Lung (tissue), 12 donors: Measurements from ENCODE around the gene NDUFB11. TPM values are rescaled to one million over a fixed set of nuclear protein-coding genes. Genes with fewer than 3 reads are reported as not detected.
A peak's percentile ranks its signal among the peaks of the same experiment; 100 is the strongest.
"Not testable (repeated sequence)": the region's sequence is repeated elsewhere in the genome, so short reads cannot be mapped to it uniquely, and the experiment has no call there.

ENCODE experiments used
- ATAC-seq: fragments of 200-7000 bp; cut with Tn5 transposase; one replicate; pipeline ENCODE4 v1.9.1; 2020; ENCODE audit warnings: moderate number of reproducible peaks; ENCODE audit not compliant: insufficient read depth, low FRiP score
- DNase-seq, 3 donors: peaks; one replicate each; pipeline ENCODE4 v3.0.0-alpha.2; 2013 to 2017
- H3K27ac ChIP-seq, 2 donors: one replicate each; pipeline ENCODE4 v1.5.1; 2013; ENCODE audit warnings: mild to moderate bottlenecking in 2 of 2, moderate library complexity in 2 of 2, control low read depth in 1 of 2, inconsistent platforms in 1 of 2, low read depth in 1 of 2, low read length in 1 of 2
- H3K27me3 ChIP-seq, 3 donors: one replicate each; pipeline ENCODE4 v1.5.1; 2013; ENCODE audit warnings: low read length in 2 of 3; ENCODE audit not compliant: control insufficient read depth in 3 of 3, insufficient read depth in 3 of 3
- H3K36me3 ChIP-seq, 4 donors: one replicate each; pipeline ENCODE4 v1.5.1; 2013; ENCODE audit warnings: low read length in 4 of 4, mild to moderate bottlenecking in 1 of 4, moderate library complexity in 1 of 4; ENCODE audit not compliant: control insufficient read depth in 4 of 4, insufficient read depth in 4 of 4
- H3K4me1 ChIP-seq, 5 donors: one replicate each; pipeline ENCODE4 v1.5.1; 2013; ENCODE audit warnings: low read length in 5 of 5, mild to moderate bottlenecking in 2 of 5, moderate library complexity in 1 of 5; ENCODE audit not compliant: control insufficient read depth in 5 of 5, insufficient read depth in 5 of 5
- H3K4me3 ChIP-seq: one replicate; pipeline ENCODE4 v1.5.1; 2013; ENCODE audit warnings: mild to moderate bottlenecking, control low read depth, moderate library complexity
- H3K9ac ChIP-seq, 2 donors: one replicate each; pipeline ENCODE4 v1.5.1; 2013; ENCODE audit warnings: low read length in 2 of 2, control low read depth in 1 of 2; ENCODE audit not compliant: insufficient read depth in 1 of 2
- H3K9me3 ChIP-seq, 4 donors: one replicate each; pipeline ENCODE4 v1.5.1; 2013; ENCODE audit warnings: low read length in 3 of 4, mild to moderate bottlenecking in 1 of 4, moderate library complexity in 1 of 4; ENCODE audit not compliant: control insufficient read depth in 4 of 4, insufficient read depth in 3 of 4
- WGBS, 2 donors: extraction: QIAGEN DNeasy Blood & Tissue Kit; methylation state at CpG; one replicate each; pipeline ENCODE4 v1.1.7; 2013; 5-methylcytosine and 5-hydroxymethylcytosine counted together
- polyA plus RNA-seq, 2 donors: library from polyadenylated mRNA; stranded (reverse); fragments of 200-250 nt; gene quantifications; one replicate each; pipeline ENCODE4 v1.2.1, GENCODE V29; 2013
- total RNA-seq, 2 donors: library from RNA; depleted of rRNA in 1 of 2; stranded (reverse); fragments of >200 nt in 1 of 2; gene quantifications; one replicate each; pipeline ENCODE4 v1.2.1, GENCODE V29; 2014 to 2021
- TF ChIP-seq, protein P1 (sequence below): IDR thresholded peaks from 2 replicates; pipeline ENCODE4 v1.5.1; 2012; ENCODE audit warnings: mild to moderate bottlenecking; ENCODE audit errors: control extremely low read depth, extremely low read depth
- donor health status: control.
- donor health status: control.
- donor health status: Bipolar disorder and iron deficiency.
- donor health status: healthy.
- donor health status: DM: yes; HTN: yes; CAD: no.

NDUFB11 gene
- total and polyA plus RNA-seq, 4 donors, result 69.7 to 96.0 (median 76.0) TPM

DNA sequence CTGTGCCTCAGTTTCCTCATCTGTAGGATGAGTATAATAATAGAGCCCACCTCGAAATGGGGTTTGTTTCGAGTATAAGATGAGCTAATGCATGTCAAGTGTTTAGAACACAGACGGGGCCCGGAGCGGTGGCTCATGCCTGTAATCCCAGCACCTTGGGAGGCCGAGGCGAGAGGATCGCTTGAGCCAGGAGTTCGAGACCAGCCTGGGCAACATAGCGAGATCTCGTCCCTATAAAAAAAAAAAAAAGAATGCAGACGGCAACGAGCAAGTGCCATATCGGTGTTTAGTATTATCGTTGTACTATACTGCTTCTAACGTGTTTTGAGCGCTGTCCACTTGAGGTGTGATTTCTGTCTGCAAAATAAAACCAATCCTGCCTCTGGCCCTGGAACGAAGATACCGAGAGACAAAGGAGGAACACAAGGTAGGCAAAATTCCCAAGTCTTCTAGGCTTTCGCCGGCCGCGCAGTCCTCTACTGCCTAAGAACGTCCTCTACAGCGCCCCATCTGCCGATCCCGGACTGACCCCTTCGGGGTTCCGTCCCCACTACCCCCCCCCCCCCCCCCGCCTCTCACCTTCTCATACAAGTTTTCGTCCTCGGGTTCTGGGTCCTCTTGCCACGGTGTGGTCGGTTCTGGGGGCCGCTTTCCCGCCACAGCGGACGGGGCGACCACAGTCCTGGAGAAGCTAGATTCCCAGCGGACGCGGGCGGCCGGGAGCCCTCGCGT, 442 bp downstream of the NDUFB11 start:
- ATAC-seq, result peak; percentile 28
- TF ChIP-seq, protein P1, sequence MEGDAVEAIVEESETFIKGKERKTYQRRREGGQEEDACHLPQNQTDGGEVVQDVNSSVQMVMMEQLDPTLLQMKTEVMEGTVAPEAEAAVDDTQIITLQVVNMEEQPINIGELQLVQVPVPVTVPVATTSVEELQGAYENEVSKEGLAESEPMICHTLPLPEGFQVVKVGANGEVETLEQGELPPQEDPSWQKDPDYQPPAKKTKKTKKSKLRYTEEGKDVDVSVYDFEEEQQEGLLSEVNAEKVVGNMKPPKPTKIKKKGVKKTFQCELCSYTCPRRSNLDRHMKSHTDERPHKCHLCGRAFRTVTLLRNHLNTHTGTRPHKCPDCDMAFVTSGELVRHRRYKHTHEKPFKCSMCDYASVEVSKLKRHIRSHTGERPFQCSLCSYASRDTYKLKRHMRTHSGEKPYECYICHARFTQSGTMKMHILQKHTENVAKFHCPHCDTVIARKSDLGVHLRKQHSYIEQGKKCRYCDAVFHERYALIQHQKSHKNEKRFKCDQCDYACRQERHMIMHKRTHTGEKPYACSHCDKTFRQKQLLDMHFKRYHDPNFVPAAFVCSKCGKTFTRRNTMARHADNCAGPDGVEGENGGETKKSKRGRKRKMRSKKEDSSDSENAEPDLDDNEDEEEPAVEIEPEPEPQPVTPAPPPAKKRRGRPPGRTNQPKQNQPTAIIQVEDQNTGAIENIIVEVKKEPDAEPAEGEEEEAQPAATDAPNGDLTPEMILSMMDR, result no peak
- peak overlapping the region; percentile 89 to 98 for H3K27ac ChIP-seq
- H3K9me3 ChIP-seq, result no peaks in the 10 kb centered on the region
- whole genome bisulfite sequencing, 2 donors, result 5 to 42% methylated on average over 29 to 46 of the region's 46 CpGs
- peaks cover 0 to 15% (median 0%) of the 10 kb centered on the region in 5 donors for H3K4me1 ChIP-seq
- DNase-seq, result peak in 1 of 3 donors; percentile 58
- peak overlapping the region; percentile 13 to 43 for H3K9ac ChIP-seq
- peak overlapping the region; percentile 30 for H3K4me3 ChIP-seq
- peaks cover 0 to 6% (median 2%) of the 10 kb centered on the region in 3 donors for H3K27me3 ChIP-seq
- H3K36me3 ChIP-seq, result peaks cover 2 to 6% (median 5%) of the 10 kb centered on the region in 4 donors

DNA sequence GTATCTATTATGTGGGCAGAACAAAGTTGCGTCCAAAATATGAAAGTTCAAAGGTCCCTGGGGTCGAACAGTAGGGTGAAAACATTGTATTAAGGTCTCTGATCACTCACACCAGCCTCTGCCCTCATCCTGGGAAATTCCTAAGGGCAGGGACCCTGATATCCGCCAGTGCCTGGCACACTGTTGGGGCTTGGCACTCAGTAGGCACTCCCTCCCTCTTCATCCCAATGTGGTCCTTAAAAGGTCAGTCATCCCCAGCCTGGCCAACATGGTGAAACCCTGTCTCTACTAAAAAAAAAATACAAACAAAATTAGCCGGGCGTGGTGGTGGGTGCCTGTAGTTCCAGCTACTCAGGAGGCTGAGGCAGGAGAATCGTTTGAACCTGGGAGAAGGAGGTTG, 6.3 kb downstream of the NDUFB11 start:
- peaks cover 0 to 2% (median 0%) of the 10 kb centered on the region in 5 donors for H3K4me1 ChIP-seq
- peaks cover 0 to 11% (median 8%) of the 10 kb centered on the region in 3 donors for H3K27me3 ChIP-seq
- no peak for DNase-seq
- H3K4me3 ChIP-seq, result no peak overlapping the region
- H3K9ac ChIP-seq, result no peak overlapping the region
- H3K27ac ChIP-seq, result no peak overlapping the region
- H3K9me3 ChIP-seq, result no peaks in the 10 kb centered on the region
- 80 to 98% methylated on average over 4 to 6 of the region's 6 CpGs for WGBS, 2 donors
- peaks cover 2 to 6% (median 5%) of the 10 kb centered on the region in 4 donors for H3K36me3 ChIP-seq
- TF ChIP-seq, protein P1, result no peak
- no peak for ATAC-seq

DNA sequence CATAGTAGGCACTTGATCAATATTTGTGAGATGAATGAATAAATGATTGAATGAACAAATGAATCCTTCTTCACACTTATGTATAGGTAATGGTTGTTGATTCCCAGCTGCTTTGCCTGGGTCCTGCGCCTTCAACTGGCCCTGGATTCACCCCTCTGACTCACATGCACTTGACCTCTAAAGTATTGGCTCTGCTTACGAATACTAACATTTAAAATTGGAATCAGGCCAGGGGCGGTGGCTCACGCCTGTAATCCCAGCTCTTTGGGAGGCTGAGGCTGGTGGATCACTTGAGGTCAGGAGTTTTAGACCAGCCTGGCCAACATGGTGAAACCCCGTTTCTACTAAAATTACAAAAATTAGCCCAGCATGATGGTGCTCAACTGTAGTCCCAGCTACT, 8.9 kb downstream of the NDUFB11 start:
- H3K4me3 ChIP-seq, H3K9me3 ChIP-seq, H3K4me1 ChIP-seq, H3K9ac ChIP-seq, H3K36me3 ChIP-seq, ATAC-seq, DNase-seq: not testable (repeated sequence)
- Histone ChIP-seq H3K27me3 (peaks cover 0 to 15% (median 13%) of the 10 kb centered on the region in 3 donors), H3K27ac (peak overlapping the region in 1 of 2 donors; percentile 66)
- 64 to 80% methylated on average over 5 of the region's 5 CpGs for WGBS, 2 donors

DNA sequence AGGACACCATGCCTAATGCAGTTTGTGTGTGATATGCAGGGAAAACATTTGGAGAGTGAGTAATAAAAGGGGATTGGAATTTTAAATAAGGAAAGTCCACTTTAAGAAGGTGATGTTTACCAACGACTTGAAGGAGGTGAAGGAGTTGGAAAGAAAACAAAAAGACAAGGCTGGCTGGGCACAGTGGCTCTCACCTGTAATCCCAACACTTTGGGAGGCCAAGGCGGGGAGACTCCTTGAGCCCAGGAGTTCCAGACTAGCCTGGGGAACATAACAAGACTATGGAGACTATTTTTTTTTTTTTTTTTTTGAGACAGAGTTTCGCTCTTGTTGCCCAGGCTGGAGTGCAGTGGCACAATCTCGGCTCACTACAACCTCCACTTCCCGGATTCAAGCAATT, 11.0 kb downstream of the NDUFB11 start:
- TF ChIP-seq, protein P1, result no peak
- Histone ChIP-seq H3K36me3 (no peaks in the 10 kb centered on the region), H3K4me3 (no peak overlapping the region), H3K27ac (no peak overlapping the region), H3K9ac (no peak overlapping the region), H3K27me3 (peaks cover 0 to 12% (median 7%) of the 10 kb centered on the region in 3 donors), H3K9me3 (peaks cover 0 to 5% (median 0%) of the 10 kb centered on the region in 4 donors), H3K4me1 (peaks cover 0 to 3% (median 0%) of the 10 kb centered on the region in 5 donors)
- ATAC-seq (no peak), DNase-seq (no peak)
- WGBS, 2 donors, result 70 to 86% methylated on average over 4 to 5 of the region's 5 CpGs
